NT2/D1 (cell line): Measurements from ENCODE around the gene ACVR1.

Experiments
- SUZ12 ChIP-seq: IDR thresholded peaks from 2 replicates; pipeline ENCODE4 v1.6.1; 2011; ENCODE audit not compliant: insufficient read length, insufficient read depth; ENCODE audit errors: extremely low read depth
- YY1 ChIP-seq: IDR thresholded peaks from 2 replicates; pipeline ENCODE4 v1.6.1; 2011; ENCODE audit not compliant: insufficient read length, insufficient read depth
- ZNF274 ChIP-seq: IDR thresholded peaks from 2 replicates; pipeline ENCODE4 v1.6.1; 2011; ENCODE audit warnings: mild to moderate bottlenecking, low read depth, low read length

DNA sequence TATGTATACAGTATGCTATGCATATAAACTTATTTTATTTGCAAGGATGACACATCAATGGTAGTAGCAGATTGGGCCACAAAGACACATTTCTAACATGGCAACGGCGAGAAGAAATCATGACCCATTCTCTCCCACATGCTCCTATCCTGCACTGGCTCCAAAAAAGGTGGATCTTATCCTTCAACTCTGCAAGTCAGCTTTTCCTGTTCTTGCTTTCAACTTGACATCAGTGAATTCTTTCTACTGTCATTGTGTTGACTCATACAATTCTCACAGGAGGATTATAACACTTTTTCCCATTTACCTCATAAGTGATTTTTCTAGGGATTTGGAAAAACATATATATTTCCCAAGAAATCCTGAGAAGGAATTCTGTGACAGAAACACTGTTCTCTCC is 53.1 kb downstream of the ACVR1 start:
- TF ChIP-seq YY1 (no peak), SUZ12 (no peak), ZNF274 (no peak)
